Mesenteric fat pad (tissue), 1 donor: ENCODE results near the gene FRMD4B. TPM values are rescaled to one million over a fixed set of nuclear protein-coding genes. Genes with fewer than 3 reads are reported as not detected.

Experiments
- DNase-seq: peaks from one replicate; pipeline ENCODE4 v3.0.0-alpha.2; 2020; ENCODE audit warnings: low spot score
- total RNA-seq: library from RNA; stranded (reverse); fragmentation: NEBNext Ultra II Directional; extraction: Animal tissue kit (Norgen Biotek cat#: 25700); gene quantifications from one replicate; pipeline ENCODE4 v1.2.1, GENCODE V29; 2021
- donor health status: DM: yes; HTN: yes; CAD: no.

Gene FRMD4B
- total RNA-seq, 1 donor from 2014 or later, result 30.5 TPM

DNA sequence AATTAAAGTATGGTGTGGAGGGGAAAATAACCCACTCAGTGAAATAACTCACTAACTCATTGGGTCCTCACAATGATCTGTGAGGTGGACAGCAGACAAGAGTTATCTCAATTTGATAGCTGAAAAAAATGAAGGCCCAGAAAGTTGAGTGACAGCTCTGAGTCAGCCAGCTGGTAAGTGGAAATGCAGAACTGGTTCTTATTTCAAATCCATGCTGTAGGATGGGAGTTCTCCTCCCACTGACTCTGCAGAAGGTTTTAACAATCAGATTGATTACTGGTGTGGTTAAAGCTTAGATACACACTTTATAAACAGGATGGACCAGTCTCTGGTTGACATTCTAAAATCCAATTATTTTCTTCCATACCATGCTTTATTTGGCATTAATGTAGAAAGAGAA is 176.5 kb downstream of the FRMD4B start:
- no peak for DNase-seq

DNA sequence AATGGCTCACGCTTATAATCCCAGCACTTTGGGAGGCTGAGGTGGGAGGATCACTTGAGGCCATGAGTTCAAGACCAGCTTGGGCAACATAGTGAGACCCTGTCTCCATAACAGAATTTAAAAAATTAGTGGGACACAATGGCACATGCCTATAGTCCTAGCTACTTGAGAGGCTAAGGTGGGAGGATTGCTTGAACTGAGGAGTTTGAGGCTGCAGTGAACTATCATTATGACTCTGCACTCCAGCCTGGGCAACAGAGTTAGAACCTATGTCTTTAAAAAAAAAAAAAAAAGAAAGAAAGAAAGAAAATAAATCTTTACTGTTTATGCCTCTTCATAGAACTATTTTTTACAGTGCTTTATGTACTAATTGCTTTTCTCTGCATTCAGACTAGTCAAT is 178.9 kb downstream of the FRMD4B start:
- DNase-seq, result no peak

GRCh38 chr3:69205385-69205784 is 180.5 kb downstream of the FRMD4B start:
- DNase-seq, result no peak

DNA sequence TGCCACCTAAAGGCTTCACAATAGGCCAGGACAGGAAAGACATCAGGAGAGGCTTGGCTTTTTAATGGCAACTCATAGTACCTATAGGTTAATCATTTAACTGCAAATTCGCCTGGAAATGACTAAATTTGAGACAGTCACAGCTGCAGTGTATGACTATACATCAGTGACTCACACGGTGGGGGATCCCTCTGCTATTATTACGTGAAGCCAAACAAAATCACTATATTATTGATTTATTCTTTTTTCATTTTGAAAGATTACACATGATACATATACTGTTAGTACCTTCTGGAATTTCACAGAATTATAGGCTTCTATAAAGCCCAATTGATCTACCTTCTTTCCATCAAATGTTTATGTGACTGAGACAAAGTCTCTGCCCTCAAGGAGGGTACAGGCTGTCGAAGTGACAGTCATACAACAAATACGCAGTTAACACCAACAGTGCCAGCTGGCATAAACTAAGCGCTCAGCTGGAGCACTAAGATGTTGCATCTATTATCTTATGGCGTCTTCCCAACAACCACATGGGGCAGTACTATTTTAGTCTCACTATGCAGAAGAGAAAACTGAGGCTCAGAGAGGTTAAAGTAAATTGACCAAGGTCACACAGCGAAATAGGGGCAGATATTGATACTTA is 181.5 kb downstream of the FRMD4B start:
- DNase-seq, result no peak

- no peak for DNase-seq
Measured at GRCh38 chr3:69203631-69204314, 182.1 kb downstream of the FRMD4B start.

DNA sequence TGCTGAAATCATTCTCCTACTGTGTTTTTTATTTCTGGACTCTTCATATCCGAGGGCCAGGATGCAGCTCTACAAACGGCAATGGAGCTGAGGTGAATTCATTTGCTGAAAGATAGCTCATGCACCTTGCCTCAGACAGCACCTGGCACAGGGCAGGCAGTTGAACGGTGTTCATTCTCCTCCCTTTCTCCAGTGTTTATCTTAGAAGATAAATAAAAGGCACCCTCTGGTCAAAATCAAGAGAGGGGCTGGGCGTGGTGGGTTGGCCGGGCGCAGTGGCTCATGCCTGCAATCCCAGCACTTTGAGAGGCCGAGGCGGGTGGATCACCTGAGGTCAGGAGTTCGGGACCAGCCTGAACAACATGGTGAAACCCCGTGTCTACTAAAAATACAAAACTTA is 184.2 kb downstream of the FRMD4B start:
- no peak for DNase-seq

- DNase-seq, result no peak
Measured at GRCh38 chr3:69200384-69201068, 185.4 kb downstream of the FRMD4B start.

GRCh38 chr3:69199942-69200341 is 185.9 kb downstream of the FRMD4B start:
- no peak for DNase-seq

DNA sequence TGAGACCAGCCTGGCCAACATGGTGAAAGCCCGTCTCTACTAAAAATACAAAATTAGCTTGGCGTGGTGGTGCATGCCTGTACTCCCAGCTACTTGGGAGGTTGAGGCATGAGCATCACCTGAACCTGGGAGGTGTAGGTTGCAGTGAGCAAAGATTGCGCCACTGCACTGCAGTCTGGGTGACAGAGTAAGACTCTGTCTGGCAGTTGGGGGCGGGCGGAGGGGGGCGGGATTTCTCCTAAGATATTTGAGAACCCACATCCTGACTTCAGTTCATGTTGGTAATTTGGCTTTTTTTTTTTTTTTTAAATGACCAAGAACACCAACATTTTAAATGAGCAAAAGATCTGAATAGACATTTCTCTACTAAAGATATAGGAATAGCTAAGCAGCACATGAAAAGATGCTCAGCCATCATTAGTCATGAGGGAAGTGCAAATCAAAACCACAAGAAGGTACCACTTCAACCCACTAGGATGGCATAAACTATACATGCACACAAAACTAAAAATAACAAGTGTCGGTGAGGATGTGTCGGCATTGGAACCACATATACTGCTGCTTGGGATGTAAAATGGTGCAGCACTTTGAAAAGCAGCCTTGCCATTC is 187.9 kb downstream of the FRMD4B start:
- DNase-seq, result no peak

DNA sequence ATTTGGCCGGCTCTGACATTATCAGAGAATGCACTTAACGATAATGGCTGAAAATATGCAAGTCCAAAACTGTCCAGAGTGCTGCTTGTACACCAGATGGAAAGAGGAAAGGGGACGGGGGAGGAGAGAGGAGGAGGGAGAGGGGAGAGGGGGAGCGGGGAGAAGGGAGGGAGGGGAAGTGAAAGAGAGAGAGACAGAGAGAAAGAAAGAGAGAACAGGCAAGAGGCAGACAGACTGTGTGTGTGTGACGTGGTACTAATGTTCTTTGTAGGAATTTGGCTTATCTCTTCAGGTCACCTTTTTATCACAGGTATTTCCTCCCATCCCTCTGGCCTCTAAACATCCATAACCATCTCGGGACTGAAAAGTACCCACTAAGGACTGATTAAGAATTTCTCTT is 188.4 kb downstream of the FRMD4B start:
- no peak for DNase-seq

DNA sequence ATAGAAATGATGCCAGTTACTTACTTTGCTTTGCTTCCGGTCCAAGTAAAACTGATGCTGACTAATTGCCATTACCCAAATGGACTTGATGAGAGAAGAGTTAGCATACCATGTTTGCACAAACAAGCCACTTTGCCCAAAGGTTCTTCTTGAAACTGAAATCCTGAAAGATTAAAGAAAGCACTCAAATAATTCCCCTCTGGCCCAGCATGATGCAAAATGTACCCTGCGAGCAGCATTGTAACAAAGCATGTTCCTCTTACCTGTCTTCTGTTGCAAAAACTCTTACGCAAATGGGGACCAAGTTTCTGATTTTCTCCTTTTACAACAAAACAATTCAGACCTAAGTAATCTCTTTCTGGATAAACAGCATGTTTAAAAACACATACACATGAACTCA is 189.0 kb downstream of the FRMD4B start:
- no peak for DNase-seq

GRCh38 chr3:69194431-69195165 is 191.3 kb downstream of the FRMD4B start:
- no peak for DNase-seq

DNA sequence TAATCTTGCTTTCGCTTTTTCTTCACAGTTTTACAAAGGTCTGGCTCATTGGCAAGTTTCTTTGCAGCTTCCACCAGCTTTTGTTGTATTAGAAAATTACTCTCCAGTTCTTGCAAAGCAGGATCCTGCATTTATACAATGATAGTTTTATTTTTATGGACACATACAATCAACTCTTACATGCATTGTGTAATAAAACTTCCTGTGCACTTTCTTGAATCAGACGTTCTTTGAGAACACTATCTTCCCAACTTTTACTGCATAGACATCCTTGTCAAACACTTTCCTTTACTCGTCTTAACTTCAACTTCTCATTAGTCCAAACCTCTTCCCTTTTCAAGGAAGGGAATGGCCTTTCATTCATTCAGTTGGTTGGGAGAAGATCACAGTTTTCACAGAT is 192.1 kb downstream of the FRMD4B start:
- DNase-seq, result no peak

DNA sequence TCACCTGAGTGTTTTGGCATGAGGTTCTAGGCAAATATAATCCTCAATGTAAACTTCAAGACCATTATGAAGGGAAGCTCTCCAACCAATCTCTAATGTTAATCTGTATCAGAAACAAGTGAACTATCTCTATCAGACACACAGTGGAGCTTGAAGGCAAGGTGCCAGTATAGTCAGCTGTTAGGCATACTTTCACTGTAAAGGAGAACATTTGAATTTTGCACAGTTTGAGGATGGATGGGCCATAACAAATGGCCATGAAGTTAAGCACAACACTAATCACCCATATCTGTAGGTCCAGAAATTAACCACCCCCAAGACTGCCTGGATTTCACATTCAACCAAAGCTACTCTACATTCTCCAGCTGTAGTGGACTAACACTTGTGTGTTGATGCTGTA is 194.4 kb downstream of the FRMD4B start:
- DNase-seq, result no peak

GRCh38 chr3:69189487-69189886 is 196.4 kb downstream of the FRMD4B start:
- DNase-seq, result no peak

DNA sequence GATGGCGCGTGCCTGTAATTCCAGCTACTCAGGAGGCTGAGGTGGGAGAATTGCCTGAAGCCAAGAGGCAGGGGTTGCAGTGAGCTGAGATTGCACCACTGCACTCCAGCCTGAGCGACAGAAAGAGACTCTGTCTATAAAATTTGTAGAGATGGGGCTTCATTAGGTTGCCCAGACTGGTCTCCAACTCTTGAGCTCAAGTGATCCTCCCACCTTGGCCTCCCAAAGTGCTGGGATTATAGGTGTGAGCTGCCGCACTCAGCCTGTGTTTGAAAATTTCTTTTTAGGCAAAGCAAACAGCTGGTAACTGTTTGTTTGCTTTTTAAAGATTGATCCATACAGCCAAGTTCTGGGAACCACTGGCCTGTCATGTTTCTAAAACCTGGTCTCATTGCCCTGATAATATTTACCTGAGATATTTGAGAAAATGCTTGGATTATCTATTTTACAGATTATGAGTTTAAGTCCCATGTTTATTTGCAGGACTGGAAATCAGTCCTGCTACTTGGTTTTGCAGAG is 199.3 kb downstream of the FRMD4B start:
- DNase-seq, result no peak

GRCh38 chr3:69182588-69183316 is 203.1 kb downstream of the FRMD4B start:
- no peak for DNase-seq

- DNase-seq, result no peak
Measured at GRCh38 chr3:69181592-69182211, 204.2 kb downstream of the FRMD4B start.

GRCh38 chr3:69180869-69181591 is 204.9 kb downstream of the FRMD4B start:
- no peak for DNase-seq
